ENCODE data around the gene NR4A3.

DNA sequence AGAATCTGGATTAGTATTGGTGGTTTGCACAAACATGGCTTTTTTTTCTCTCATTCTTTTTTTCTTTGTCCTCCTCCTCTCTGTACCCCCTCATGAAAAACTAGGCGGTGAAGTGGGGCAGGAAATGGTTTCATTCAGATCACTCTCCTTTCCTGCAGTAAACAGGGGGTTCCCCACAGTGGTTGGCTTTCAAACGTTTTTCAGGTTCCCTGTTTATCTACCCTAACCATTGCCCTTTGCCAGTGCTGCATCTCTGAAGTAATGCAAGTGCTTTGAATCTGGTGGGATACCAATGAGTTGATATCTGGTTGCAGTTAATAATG lies 29.8 kb downstream of the NR4A3 start:
- TF ChIP-seq CTCF (IDR thresholded peaks at IDR 0.05; ENCODE audit: poor library complexity) = no peak
- TF ChIP-seq EZH2 (IDR thresholded peaks at IDR 0.05; ENCODE audit: borderline replicate concordance) = no peak

Measured in hepatocyte (in vitro differentiated cells).